Lower leg skin (tissue), 3 donors: ENCODE measurements around the gene LANCL2.

Experiments used
- CTCF ChIP-seq, 3 donors: fragments of 450-650 bp; IDR thresholded peaks; one replicate each; pipeline ENCODE4 v1.5.1; 2016; ENCODE audit warnings: antibody characterized with exemption in 3 of 3, mild to moderate bottlenecking in 3 of 3, moderate library complexity in 2 of 3
- POLR2A ChIP-seq, 2 donors: fragments of 450-650 bp; IDR thresholded peaks; one replicate each; pipeline ENCODE4 v1.6.1; 2016 to 2017; ENCODE audit warnings: antibody characterized with exemption in 2 of 2, mild to moderate bottlenecking in 1 of 2, moderate library complexity in 1 of 2

GRCh38 chr7:55369427-55370400 is 4.6 kb downstream of the LANCL2 start:
- TF ChIP-seq CTCF (IDR thresholded peaks at IDR 0.05) (no peak), POLR2A (IDR thresholded peaks at IDR 0.05) (no peak)
